Measurements from ENCODE around the gene MLKL. TPM values are rescaled to one million over a fixed set of nuclear protein-coding genes. Genes with fewer than 3 reads are reported as not detected.

The MLKL gene
- total RNA-seq, 2 donors from 2014 or later = 33.8 to 44.8 TPM

Other genes with a start within 250 kb of the MLKL start
- 100 to 1,000 TPM; 166 to 180 TPM for gene GLG1, start 93.7 kb downstream of the MLKL start, total RNA-seq
- 10 to 100 TPM; 34.2 to 61.2 TPM for gene RFWD3, start 34.0 kb downstream of the MLKL start, total RNA-seq
- 1 to 10 TPM in 1 of 2 donors, under 1 TPM in 1; 0.73 to 1.7 TPM for gene FA2H, start 74.0 kb upstream of the MLKL start, total RNA-seq